NCI-H446 treated with DMSO at 0.1 percent for 48 hours (cell line): Measurements from ENCODE around the gene ZSWIM7.
"Not testable (repeated sequence)": the region's sequence is repeated elsewhere in the genome, so short reads cannot be mapped to it uniquely, and the experiment has no call there.

Experiments used
- DNase-seq: peaks from one replicate; lab custom pipeline; 2025; lab: John Stamatoyannopoulos, UW

Gene ZSWIM7

DNA sequence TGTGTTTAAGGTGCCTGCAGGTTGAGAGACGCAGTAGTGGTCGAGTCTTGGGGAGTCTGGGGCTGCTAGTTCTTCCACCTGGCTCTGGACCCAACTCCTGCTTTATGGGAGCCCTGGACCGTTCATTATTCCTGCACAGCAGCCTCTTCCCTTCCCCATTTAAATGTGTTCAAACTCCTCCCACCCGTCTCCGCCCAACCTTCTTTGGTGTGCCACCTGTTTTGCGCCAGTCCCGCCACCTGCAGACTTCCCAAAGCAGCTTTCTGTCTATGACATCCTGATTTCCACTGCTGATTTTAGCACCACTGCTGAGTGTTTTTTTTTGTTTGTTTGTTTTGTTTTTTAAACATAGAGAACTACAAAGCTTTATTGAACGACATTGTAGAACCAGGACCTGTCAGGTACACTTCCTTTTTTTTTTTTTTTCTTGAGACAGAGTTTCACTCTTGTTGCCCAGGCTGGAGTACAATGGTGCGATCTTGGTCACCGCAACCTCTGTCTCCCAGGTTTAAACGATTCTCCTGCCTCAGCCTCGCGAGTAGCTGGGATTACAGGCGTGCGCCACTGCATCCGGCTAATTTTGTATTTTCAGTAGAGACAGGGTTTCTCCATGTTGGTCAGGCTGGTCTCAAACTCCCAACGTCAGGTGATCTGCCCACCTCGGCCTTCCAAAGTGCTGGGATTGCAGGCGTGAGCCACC is 41.7 kb downstream of the ZSWIM7 start:
- no peak for DNase-seq

DNA sequence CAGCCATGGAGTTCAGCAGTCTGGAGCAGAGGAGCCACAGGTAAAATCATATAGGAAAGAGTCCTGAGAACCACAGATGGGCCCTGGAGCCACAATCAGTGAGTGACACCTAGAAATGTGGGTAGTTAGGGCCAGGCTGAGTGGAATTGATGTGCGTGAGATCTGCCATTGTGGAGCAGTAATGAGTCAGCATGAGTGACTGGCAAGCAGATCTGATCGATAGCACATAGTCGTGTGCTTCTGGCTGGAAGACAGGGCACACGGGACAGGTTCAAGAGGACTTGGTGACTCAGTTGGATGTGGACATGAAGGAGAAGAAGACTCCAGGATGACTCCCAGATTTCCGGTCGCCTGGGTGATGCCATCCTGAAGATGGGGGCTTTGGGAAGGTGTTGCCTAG is 42.3 kb downstream of the ZSWIM7 start:
- DNase-seq = no peak

DNA sequence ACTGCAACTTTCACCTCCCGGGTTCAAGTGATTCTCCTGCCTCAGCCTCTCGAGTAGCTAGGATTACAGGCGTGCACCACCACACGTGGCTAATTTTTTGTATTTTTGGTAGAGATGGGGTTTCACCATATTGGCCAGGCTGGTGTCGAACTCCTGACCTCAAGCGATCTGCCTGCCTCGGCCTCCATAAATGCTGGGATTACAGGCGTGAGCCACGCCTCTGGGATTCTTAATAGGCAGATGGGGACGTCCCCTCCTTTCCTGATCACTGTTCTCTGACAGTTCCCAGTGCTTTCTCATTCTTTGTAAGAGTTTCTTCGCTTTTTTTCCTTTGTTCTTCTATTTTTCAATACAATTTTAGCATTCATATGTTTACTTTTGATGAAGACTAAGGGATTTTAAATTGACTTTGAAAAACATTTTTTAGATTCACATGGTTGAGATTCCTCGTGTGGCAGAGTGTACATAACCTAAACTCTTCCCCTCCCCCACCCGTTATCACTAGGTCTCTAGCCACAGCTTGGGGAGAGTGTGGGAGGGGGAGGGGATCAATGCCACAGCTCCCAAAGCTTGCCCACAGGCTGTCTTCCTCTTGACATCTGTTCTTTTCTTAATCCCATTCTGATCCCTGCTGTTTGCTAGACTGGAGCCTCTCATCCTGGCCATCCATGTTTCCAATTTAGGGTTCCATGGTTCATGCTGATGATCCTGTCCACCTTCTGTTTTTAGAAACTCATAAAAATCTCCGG is 43.5 kb downstream of the ZSWIM7 start:
- no peak for DNase-seq

DNA sequence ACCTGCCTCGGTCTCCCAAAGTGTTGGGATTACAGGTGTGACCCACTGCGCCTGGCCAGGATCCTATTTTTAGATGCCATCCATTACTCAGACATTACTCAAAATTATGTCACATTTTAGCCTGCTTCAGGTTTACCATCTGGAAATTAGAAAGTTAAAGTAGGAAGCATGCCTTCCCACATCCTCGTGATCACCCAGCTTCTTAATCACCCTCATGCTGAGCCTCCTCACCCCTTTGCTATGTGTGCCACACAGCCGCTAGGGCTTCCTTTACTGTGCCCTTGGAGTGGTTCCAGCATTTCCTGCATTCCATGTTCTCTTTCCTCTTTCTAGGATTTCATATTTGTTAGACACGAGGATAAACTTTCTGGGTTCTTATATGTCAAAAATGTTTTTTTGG is 45.3 kb downstream of the ZSWIM7 start:
- no peak for DNase-seq

DNA sequence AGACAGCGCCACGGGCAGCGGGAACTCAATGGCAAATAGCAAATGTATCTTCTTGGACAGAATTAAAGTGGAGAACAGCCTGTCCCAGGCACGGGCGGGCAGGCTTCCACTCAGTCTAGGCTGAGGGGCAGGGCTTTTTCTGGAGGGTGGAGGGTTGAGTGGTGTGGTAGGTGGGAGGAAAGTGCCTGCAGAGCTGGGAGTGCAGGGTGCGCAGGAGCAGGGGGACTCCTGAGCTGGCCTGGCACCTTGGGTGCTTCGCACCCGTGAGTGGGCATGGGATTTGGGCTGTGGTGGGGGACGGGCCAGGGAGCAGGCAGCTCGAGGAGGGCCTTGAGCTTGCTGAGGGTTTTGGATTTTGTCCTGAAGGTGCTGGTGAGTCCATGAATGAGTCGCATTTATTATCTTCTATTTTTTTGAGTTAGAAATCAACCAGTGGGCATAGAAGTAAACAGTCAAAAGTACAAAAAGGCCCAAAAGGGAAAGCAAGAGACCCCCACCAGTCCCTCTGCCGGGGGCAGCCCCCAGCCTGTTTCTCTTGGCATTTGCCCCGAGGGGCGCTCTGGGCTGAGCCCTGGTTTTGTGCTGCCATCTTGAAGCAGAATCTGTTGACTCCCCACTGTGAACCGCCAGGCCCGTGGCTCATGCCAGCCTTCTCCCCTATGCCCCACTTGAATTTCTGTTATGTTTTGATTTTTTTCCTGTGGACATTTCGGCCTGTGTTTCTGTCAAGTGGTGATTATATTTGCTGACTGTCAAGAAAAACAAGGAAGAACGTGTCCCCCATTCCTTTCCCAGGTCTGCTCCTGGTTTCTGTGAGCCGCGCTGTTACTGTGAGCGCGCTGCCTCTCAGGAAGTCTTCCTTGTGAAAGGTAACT is 46.4 kb downstream of the ZSWIM7 start:
- DNase-seq = no peak

DNA sequence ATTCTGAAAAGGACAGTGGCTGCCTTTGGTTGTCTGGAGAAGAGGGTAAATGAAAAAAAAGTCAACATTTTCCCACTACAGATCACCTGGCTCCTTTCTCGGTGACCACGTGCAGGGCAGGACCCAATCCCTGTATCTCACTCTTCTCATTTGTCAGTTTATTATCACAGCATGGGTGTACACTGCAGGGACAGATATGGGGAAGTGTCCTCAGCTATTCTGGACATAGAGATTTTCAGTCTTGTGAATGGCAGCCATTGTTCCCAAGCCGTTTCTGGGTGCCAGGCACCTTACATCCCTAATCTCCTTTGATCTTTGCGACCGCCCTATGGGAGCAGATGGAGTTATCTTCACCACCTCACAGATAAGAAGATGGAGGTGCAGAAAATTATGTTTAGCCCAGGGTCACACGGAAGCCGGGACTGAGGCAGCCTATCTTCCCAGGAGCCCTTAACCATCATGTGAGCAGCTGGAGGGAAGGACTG is 47.4 kb downstream of the ZSWIM7 start:
- no peak for DNase-seq

DNA sequence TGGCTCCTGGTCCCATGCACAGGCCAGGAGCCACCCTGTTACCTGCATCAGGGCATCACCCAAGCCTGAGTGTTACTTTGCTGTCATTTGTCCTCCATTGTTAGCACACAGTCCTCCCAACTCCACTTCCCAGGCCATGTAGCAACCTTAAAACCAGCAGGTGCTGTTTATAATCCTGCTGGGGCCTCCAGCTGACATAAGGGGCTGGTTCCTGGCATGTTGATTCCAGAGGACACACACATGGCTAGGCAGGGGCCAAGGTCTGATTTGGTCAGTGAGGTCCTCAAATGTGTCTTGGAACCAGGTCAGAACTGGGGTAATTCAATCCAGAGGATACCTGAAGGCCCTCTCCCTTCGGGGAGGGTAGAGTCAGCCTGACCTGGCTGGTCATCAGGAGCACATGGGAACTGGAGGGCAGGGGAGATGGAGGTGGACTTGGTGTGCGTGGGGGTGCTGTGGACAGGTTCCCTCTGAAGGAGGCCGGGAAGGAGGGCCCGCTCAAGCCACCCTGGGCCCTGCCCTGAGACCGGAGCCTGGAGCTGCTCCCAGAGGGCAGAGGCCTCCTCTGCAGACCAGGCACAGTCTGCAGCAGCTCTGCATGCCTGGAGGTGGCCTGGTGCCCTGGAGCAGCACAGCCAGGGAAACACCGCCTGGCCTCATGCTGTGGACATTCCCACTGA is 48.0 kb downstream of the ZSWIM7 start:
- no peak for DNase-seq

DNA sequence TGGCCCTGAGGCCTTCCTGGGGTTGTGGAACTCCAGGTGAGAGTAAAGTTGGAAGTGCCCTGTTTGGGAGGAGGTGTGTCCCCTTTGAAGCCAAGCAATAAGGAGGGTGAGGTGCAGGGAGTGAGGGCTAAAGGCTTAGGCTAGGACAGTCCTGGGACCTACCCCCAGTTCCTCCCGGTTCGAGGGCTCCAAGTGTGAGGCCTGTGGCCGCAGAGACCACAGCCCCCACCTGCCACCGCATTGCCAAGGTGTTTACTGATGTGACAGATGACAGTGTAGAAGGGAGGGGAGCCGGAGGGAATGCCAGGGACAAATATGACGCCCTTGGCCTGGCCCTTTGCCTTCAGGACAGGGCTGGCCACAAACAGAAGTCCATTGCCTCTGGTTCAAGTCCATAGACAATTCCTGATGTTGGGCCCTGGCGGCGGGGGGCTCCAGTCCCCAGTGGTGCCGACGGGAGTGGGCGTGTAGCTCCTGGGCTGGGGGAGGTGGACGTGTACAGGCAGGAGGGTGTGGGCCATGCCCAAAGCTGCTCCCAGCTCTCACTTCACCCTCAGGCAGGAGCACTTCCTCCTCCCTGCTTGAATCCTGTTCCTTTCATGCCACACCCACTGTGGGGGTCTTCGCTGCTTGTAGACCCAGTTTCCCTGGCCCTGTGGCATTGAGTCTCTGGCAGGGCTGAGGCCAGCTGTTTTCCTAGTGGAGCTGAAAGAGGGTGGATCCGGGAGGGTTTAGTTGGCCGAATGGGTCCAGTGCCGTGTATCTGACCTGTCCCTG is 51.3 kb downstream of the ZSWIM7 start:
- no peak for DNase-seq

DNA sequence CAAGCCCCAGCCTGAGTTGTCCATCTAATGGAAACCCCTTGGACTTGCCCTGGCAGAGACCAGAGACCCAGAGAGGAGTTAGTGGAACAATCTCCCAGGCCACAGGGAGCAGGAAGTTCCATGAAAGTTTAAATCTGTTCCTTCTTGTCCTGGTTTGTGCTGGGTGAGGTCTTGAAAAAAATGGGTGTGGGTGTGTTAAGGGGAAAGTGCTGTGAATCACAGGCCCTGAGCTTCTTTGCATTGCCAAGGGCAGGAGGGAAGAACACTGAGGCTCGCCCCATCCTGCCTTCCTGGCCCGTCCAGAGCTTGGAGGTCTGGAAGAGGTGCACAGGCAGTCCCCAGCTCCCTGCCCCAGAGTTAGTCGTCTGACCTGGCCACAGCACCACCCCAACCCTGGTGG is 52.2 kb downstream of the ZSWIM7 start:
- no peak for DNase-seq

DNA sequence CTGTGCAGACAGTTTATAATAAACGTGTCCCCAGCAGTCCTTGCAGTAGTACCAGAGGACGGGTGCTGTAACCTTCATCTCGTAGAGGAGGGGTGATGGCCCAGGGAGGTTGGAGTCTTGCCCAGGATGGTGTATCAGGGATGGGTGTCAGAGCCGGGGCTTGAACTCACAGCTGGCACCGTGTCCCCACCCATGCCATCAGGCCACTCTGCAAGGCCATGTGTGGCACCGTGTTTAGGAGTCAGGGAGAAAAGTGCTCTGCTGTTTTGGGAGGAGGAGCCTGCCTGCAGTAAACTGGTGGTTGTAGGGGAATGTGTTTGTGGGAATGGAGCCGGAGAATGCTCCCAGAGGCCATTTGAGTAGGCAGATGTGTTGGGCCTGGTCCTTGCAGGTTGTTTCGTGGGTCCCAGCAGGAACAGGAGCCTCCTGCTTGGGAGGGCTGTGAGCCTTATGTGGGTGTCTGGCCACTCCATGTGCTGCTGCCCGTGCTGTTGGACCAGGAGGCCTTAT is 52.8 kb downstream of the ZSWIM7 start:
- DNase-seq = no peak

DNA sequence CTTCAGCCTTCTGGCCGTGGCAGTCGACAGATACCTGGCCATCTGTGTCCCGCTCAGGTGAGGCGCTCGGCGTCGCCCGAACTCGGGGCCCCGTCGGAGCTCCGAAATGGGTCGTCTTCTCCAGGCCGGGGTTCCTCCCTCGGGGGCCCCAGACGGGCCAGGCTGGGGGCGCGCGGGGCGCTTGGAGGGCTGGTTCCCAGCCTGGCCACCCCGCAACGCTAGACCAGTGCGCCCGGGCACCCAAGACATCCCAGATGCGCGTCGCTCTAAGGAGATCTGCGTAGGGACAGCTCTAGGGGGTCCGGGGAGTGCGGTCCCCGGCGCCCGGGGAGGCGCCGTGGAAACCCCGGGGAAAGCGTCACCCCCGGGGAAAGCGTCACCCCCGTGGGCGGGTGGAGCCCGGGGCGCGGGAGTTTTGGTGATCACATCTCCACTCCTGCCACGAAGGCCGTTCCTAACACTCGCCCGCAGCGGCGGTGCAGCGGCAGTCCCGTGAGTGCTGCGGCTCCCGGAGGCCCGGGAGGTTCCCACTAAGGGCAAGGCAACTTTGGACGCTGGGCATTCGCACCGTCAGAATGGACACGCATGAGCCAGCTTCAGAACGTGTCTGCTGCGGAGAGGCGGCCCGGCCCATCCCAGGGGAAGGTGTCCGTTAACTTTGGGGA is 53.8 kb downstream of the ZSWIM7 start:
- no peak for DNase-seq

DNA sequence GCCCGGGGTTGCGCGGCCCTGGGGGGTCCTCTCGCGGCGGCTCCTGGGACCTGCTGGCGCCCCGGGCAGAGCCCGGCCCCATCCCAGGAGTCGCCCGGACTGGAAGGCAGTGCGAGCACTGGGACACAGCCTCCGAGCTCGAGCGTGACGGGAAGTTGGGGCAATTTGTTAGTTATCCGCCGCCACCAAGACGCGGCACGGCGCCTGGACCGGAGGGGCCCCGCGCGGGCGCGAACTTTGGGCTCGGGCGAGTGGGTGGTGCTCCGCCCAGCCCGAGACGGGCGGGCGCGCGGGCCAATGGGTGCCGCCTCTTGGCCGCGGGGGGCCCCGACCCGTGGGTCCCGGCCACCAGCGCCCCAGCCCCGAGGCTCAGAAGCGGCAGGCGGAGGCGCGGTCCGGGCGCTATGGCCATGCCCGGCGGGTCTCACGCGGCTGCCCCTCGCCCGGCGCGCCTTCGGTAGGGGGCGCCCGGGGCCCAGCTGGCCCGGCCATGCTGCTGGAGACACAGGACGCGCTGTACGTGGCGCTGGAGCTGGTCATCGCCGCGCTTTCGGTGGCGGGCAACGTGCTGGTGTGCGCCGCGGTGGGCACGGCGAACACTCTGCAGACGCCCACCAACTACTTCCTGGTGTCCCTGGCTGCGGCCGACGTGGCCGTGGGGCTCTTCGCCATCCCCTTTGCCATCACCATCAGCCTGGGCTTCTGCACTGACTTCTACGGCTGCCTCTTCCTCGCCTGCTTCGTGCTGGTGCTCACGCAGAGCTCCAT is 54.6 kb downstream of the ZSWIM7 start, which contains the start of gene ADORA2B:
TSS of gene ADORA2B (plus strand) at position 372 of the 768 bp plus-strand sequence. CDS start at position 491, 119 bp downstream.
- DNase-seq = no peak

DNA sequence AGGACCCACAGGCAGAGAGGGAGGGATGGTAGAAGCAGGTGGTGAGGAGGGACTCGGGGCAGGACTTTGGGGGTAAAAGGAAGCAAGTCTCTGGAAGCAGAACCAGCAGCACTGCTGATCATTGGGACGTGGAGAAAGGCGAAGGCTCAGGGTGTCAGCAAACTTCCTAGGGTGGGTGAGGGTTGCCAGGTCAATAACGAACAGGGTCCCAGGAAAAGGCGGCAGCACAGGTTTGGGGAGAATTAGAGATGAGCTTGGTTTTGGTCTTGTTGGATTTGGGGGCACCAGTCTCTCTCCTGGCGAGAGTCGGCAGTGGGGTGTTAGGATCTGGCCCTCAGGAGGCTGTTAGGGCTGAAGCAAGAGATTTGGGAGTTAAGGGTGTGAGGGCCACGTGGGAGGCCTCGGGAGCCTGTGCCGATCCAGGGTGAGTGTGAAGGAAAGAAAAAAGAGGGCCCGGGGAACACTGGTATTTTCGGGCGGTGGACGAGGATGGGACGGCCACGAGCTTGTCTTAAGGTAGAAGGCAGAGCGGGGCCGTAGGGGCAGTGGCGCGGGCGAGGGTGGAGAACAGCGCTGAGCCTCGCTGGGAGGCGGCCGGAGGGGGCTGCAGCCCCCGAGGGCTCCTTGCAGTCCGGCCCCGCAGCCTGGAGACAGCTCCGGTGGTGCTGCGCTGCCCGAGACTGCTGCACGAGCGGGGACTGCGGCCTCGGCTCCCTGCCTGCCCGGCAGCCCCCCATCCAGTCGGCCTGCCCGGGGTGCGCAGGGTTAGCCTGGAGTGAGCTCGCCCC is 55.3 kb downstream of the ZSWIM7 start:
- no peak for DNase-seq

DNA sequence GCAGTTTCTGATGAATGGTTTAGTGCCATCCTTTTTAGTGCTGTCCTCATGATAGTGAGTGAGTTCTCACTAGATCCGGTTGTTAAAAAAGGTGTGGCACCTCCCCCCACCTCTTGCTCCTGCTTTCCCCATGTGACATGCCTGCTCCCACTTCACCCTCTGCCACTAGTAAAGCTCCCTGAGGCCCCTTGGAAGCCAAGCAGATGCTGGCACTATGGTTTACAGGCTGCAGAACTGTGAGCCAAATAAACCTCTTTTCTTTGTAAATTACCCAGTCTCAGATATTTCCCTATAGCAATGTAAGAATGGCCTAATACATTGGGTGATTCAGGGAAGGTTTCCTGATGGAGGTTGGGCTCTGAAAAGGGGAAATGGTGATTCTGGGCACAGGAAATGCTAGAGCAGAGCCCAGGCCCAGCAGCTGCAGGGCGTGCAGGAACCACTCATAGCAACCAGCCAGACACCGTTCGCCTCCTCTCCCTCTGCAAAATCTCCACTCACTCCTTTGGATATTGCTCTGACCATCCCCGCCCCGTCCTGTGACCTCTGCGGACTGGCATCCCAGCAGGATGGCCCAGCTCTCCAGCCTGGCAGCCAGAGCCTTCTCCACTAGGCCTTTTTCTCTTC is 57.2 kb downstream of the ZSWIM7 start:
- DNase-seq = no peak

DNA sequence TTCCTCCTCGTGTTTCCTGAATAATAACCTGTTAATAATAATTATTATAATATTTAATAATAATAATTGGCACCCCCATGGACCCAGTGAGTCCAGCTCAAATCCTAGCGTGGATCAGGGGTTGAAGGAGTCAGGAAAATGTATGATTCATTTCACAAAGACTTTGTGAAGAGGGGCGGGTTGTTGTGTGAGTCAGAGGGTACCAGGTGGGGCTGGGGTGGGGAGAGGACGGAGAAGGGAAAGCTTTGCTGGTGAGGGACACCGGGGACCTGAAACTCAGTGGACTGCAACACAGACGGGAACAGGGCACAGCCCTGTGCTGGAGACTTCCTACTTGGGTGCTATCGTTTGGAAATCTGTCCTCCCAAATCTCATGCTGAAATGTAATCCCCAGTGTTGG is 57.7 kb downstream of the ZSWIM7 start:
- DNase-seq = no peak

DNA sequence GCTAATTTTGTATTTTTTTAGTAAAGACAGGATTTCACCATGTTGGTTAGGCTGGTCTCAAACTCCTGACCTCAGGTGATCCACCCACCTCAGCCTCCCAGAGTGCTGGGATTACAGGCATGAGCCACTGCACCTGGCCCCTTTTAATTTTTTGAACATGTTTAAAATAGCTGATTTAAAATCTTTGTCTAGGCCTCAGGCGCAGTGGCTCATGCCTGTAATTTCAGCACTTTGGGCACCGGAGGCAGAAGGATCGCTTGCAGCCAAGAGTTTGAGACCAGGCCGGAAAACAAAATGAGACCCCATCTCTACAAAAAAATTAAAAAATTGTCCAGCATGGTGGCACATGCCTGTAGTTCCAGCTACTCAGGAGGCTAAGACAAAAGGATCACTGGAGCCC is 63.0 kb downstream of the ZSWIM7 start:
- DNase-seq = not testable (repeated sequence)

DNA sequence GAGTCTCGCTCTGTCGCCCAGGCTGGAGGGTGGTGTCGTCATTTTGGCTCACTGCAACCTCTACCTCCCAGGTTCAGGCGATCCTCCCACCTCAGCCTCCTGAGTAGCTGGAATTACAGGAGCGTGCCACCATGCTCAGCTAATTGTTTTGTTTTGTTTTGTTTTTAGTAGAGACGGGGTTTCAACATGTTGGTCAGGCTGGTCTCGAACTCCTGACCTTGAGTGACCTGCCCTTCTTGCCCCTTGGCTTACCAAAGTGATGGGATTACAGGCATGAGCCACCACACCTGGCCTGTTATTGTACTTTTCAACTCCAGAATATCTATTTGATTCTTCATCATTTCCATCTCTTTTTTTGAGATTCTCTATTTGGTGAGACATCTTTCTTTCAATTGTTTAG is 63.6 kb downstream of the ZSWIM7 start:
- DNase-seq = no peak

DNA sequence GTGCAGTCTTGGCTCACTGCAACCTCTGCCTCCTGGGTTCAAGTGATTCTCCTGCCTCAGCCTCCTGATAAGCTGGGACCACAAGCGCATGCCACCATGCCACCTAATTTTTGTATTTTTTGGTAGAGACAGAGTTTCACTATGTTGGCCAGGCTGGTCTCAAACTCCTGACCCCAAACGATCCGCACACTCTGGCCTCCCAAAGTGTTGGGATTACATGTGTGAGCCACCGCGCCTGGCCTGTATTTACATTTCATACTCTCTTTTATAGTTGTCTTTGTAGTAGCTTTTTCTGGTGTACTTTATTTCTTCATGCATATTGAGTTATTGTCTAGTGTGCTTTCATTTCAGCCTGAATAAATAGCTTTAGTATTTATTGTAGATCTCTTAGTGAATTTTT is 64.6 kb downstream of the ZSWIM7 start:
- DNase-seq = no peak
